Epithelial cell of esophagus (primary cell): ENCODE data around the gene AKAP3.

Source experiments
- DNase-seq: peaks from one replicate; pipeline ENCODE4 v3.0.0; 2010; ENCODE audit warnings: low read depth
- H3K4me3 ChIP-seq: 2 replicates; pipeline ENCODE4 v1.5.1; 2011; ENCODE audit warnings: mild to moderate bottlenecking, low read length, control low read depth
- CTCF ChIP-seq: IDR thresholded peaks from 2 replicates; pipeline ENCODE4 v1.5.1; 2011; ENCODE audit warnings: low read depth, mild to moderate bottlenecking, low read length, control low read depth, inconsistent platforms; ENCODE audit not compliant: insufficient read depth; ENCODE audit errors: missing control alignments

AKAP3 gene

GRCh38 chr12:4630262-4630661 is 18.6 kb downstream of the AKAP3 start:
- no peak for TF ChIP-seq CTCF

GRCh38 chr12:4628406-4628805 is 20.4 kb downstream of the AKAP3 start:
- peak; percentile 72 for DNase-seq
- no peak for TF ChIP-seq CTCF
- no peak overlapping the region for H3K4me3 ChIP-seq

More at GRCh38 chr12:4630262-4630661, 18.6 kb downstream of the AKAP3 start:
- no peak overlapping the region for H3K4me3 ChIP-seq
- DNase-seq: no peak

GRCh38 chr12:4626543-4626942 is 22.3 kb downstream of the AKAP3 start:
- DNase-seq: peak; percentile 33
- no peak for TF ChIP-seq CTCF
- no peak overlapping the region for H3K4me3 ChIP-seq

DNA sequence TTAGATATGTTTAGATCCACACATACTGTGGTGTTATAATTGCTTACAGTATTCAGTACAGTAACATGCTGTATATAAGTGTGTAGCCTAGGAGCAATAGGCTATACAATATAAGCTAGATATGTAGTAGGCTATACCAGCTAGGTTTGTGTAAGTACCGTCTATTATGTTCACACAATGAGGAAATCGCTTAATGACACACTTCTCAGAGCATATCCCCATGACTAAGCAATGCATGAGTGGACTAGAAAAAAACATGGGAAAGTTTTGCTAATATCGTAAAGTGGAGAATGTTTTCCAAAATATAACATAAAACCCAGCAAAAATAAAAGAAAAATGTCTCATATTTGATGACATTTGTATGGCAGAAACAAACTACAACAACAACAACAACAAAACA is 27.3 kb downstream of the AKAP3 start:
- H3K4me3 ChIP-seq: no peak overlapping the region
- DNase-seq: peak; percentile 58
- no peak for TF ChIP-seq CTCF

GRCh38 chr12:4615667-4616066 is 33.2 kb downstream of the AKAP3 start:
- no peak for DNase-seq
- no peak overlapping the region for H3K4me3 ChIP-seq
- TF ChIP-seq CTCF: no peak

DNA sequence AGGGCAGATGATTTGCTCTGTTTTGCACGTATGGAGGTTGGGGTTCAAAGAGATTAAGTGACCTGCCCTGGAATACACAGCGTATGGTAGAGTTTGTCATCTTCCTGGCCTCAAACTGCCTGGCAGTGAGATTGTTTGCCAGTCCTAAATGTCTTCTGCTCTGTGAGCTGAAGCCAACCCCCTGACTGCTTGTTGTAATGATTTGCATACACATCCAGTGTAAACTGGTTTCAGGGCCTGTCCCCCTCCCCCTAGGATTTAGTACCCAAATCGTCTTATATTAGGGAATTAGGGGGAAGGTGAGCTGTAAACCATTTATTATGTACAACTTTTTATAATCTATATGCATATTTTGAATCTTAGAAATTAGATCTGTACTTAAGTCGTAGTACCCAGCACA is 38.4 kb downstream of the AKAP3 start:
- no peak for DNase-seq
- TF ChIP-seq CTCF: no peak
- no peak overlapping the region for H3K4me3 ChIP-seq

GRCh38 chr12:4609071-4609470 is 39.8 kb downstream of the AKAP3 start:
- no peak for TF ChIP-seq CTCF
- no peak overlapping the region for H3K4me3 ChIP-seq
- DNase-seq: no peak
